Measurements from ENCODE around the gene BMP10. TPM values are rescaled to one million over a fixed set of nuclear protein-coding genes. Genes with fewer than 3 reads are reported as not detected.

Gene BMP10
- total RNA-seq, 1 experiment from 2014 or later = not detected

DNA sequence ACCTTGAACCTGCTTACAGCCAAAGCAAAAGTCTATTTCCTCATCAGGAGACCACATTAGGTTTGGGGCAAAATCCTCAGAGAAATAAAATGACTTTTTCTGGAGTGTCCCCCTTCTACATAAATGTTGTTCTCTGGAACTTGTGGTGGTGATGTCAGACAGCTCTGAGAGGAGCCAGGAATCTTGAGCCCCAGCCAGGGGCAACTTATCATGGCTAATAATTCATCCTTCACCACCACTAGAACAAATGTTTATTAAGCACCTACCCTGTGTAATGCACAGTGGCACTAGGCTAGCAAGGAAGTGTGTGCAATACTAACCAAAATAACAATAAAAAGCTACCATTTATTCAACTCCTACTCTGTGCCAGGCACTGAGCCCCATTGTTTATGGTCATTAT is 9.0 kb upstream of the BMP10 start:
- Histone ChIP-seq H3K23ac (ENCODE audit: insufficient read length, low read depth, low read length) (no peak overlapping the region), H3K4me2 (ENCODE audit: insufficient read depth, insufficient read length, low read length) (no peak overlapping the region), H2BK15ac (ENCODE audit: low read depth, low read length) (no peak overlapping the region), H3K79me2 (ENCODE audit: insufficient read depth, low read length) (no peaks in the 10 kb centered on the region), H3K27ac (ENCODE audit: insufficient read length, low read depth, low read length) (no peak overlapping the region), H3K27me3 (ENCODE audit: insufficient read depth, low read length) (no peaks in the 10 kb centered on the region), H3K4ac (ENCODE audit: low read depth, low read length) (no peak overlapping the region), H2AK5ac (ENCODE audit: insufficient read length, low read length) (no peak overlapping the region), H3K23me2 (ENCODE audit: insufficient read length, low read depth, low read length, poor library complexity, severe bottlenecking) (no peaks in the 10 kb centered on the region), H4K8ac (replicated peaks; ENCODE audit: insufficient read length, low read depth, low read length) (no peak overlapping the region), H3K18ac (ENCODE audit: insufficient read length, low read depth, low read length) (no peak overlapping the region), H2BK12ac (ENCODE audit: insufficient read length, low read depth, low read length) (no peak overlapping the region), H2BK20ac (ENCODE audit: low read depth, low read length, poor library complexity, severe bottlenecking) (no peak overlapping the region), H3K79me1 (ENCODE audit: insufficient read depth, low read depth, low read length, poor library complexity, severe bottlenecking) (no peaks in the 10 kb centered on the region), H3K14ac (ENCODE audit: insufficient read depth, low read length) (no peak overlapping the region), H3K9ac (ENCODE audit: extremely low read depth, insufficient read length, low read length) (no peak overlapping the region), H2AFZ (ENCODE audit: low read length) (no peak overlapping the region), H3K4me1 (ENCODE audit: insufficient read depth, low read length) (no peaks in the 10 kb centered on the region), H4K5ac (ENCODE audit: insufficient read length, low read depth, low read length) (no peak overlapping the region), H4K91ac (ENCODE audit: insufficient read length, low read depth, low read length) (no peak overlapping the region), H3K56ac (ENCODE audit: insufficient read length, low read depth, low read length) (no peak overlapping the region), H4K20me1 (ENCODE audit: control insufficient read depth, insufficient read depth, insufficient read length) (no peaks in the 10 kb centered on the region), H2BK5ac (ENCODE audit: insufficient read length, low read length) (no peak overlapping the region), H3T11ph (ENCODE audit: low read length) (no peak overlapping the region), H3K9me3 (ENCODE audit: control insufficient read depth, low read depth, low read length) (no peaks in the 10 kb centered on the region), H2BK120ac (ENCODE audit: low read depth, low read length, poor library complexity, severe bottlenecking) (no peak overlapping the region)
- Mint-ChIP-seq H3K4me3 (no peak overlapping the region), H3K27me3 (ENCODE audit: low read depth) (no peaks in the 10 kb centered on the region; the same call in none of the 2 replicates), H3K4me1 (no peaks in the 10 kb centered on the region), H3K36me3 (ENCODE audit: insufficient read depth in 1 of 3, low read depth in 3 of 3) (no peaks in the 10 kb centered on the region), H3K9me3 (no peaks in the 10 kb centered on the region), H3K27ac (no peak overlapping the region)
- TF ChIP-seq, protein P1, sequence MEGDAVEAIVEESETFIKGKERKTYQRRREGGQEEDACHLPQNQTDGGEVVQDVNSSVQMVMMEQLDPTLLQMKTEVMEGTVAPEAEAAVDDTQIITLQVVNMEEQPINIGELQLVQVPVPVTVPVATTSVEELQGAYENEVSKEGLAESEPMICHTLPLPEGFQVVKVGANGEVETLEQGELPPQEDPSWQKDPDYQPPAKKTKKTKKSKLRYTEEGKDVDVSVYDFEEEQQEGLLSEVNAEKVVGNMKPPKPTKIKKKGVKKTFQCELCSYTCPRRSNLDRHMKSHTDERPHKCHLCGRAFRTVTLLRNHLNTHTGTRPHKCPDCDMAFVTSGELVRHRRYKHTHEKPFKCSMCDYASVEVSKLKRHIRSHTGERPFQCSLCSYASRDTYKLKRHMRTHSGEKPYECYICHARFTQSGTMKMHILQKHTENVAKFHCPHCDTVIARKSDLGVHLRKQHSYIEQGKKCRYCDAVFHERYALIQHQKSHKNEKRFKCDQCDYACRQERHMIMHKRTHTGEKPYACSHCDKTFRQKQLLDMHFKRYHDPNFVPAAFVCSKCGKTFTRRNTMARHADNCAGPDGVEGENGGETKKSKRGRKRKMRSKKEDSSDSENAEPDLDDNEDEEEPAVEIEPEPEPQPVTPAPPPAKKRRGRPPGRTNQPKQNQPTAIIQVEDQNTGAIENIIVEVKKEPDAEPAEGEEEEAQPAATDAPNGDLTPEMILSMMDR (conservative IDR thresholded peaks at IDR 0.05) = no peak
- no peak for DNase-seq

All from H9 (cell line).